Tibial artery (tissue), 4 donors: ENCODE data around the gene ABCC3.

ENCODE experiments used
- DNase-seq, 2 donors: peaks; one replicate each; pipeline ENCODE4 v3.0.0-alpha.2; 2019
- H3K27ac ChIP-seq, 2 donors: fragments of 200-600 bp; sonication (generic) in 1 of 2; 1 replicate in 1 of 2; 2 replicates in 1 of 2; pipeline ENCODE4 v1.5.1; 2018 to 2019; ENCODE audit warnings: mild to moderate bottlenecking in 1 of 2
- H3K27me3 ChIP-seq, 2 donors: fragments of 200-600 bp; sonication (generic) in 1 of 2; one replicate each; pipeline versions ENCODE4 v1.5.1 to v1.6.0; 2016 to 2019
- H3K36me3 ChIP-seq, 3 donors: fragments of 200-600 bp; sonication (generic) in 2 of 3; one replicate each; pipeline ENCODE4 v1.5.1; 2016 to 2019; ENCODE audit warnings: mild to moderate bottlenecking in 2 of 3
- H3K4me1 ChIP-seq, 4 donors: fragments of 200-600 bp; sonication (generic) in 2 of 4; 1 replicate in 3 of 4; 2 replicates in 1 of 4; pipeline ENCODE4 v1.5.1; 2016 to 2019
- H3K4me3 ChIP-seq, 2 donors: fragments of 200-600 bp; sonication (generic) in 1 of 2; 1 replicate in 1 of 2; 2 replicates in 1 of 2; pipeline ENCODE4 v1.5.1; 2018 to 2019; ENCODE audit warnings: mild to moderate bottlenecking in 2 of 2
- H3K9me3 ChIP-seq, 3 donors: fragments of 200-600 bp; sonication (generic) in 1 of 3; one replicate each; pipeline ENCODE4 v1.5.1; 2016 to 2019
- intact Hi-C: fragments of 100-400 bp; cut with DNase I; formaldehyde crosslinking; loops from one replicate; pipeline ENCODE4 v1.15.0; 2023; ENCODE audit warnings: low total_unique reads
- TF ChIP-seq, protein P1 (sequence below), 2 experiments: fragments of 200-600 bp in 1 of 2; fragments of 450-650 bp in 1 of 2; IDR thresholded peaks; one replicate each; pipeline ENCODE4 v1.5.1; 2017 to 2019; ENCODE audit warnings: antibody characterized with exemption in 2 of 2, mild to moderate bottlenecking in 1 of 2, moderate library complexity in 1 of 2

ABCC3 gene

DNA sequence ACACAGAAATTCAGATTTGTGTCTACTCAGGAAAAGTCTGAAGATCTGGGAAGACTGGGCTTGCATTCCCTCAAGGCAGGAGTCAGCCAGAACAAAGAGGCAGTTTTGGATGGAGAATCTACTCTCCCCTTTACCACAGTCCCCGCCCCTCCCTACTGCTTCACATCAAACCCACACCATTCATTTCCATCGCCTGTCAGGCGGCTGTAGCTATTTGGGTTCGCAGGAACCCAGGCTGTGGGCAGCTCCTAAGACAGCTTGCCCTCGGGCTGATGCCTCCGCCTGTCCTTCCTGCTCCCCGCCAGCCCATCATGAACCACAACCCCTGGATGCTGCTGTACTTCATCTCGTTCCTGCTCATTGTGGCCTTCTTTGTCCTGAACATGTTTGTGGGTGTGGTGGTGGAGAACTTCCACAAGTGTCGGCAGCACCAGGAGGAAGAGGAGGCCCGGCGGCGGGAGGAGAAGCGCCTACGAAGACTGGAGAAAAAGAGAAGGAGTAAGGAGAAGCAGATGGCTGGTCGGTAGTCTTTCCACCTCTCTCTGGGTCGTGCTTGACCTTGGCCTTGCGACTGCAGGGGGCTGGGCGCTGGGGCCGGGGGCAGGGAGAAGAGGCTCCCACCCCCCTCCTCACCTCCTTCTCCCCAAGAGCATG is 27.0 kb upstream of the ABCC3 start:
- Histone ChIP-seq H3K9me3 (no peaks in the 10 kb centered on the region), H3K4me1 (peaks cover 0 to 12% (median 8%) of the 10 kb centered on the region in 4 donors), H3K4me3 (no peak overlapping the region), H3K27ac (no peak overlapping the region), H3K27me3 (peaks cover 0 to 21% of the 10 kb centered on the region in 2 donors), H3K36me3 (no peaks in the 10 kb centered on the region)
- intact Hi-C loops: no loop called here
- TF ChIP-seq, protein P1, sequence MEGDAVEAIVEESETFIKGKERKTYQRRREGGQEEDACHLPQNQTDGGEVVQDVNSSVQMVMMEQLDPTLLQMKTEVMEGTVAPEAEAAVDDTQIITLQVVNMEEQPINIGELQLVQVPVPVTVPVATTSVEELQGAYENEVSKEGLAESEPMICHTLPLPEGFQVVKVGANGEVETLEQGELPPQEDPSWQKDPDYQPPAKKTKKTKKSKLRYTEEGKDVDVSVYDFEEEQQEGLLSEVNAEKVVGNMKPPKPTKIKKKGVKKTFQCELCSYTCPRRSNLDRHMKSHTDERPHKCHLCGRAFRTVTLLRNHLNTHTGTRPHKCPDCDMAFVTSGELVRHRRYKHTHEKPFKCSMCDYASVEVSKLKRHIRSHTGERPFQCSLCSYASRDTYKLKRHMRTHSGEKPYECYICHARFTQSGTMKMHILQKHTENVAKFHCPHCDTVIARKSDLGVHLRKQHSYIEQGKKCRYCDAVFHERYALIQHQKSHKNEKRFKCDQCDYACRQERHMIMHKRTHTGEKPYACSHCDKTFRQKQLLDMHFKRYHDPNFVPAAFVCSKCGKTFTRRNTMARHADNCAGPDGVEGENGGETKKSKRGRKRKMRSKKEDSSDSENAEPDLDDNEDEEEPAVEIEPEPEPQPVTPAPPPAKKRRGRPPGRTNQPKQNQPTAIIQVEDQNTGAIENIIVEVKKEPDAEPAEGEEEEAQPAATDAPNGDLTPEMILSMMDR (IDR thresholded peaks at IDR 0.05): no peak
- DNase-seq: no peak

DNA sequence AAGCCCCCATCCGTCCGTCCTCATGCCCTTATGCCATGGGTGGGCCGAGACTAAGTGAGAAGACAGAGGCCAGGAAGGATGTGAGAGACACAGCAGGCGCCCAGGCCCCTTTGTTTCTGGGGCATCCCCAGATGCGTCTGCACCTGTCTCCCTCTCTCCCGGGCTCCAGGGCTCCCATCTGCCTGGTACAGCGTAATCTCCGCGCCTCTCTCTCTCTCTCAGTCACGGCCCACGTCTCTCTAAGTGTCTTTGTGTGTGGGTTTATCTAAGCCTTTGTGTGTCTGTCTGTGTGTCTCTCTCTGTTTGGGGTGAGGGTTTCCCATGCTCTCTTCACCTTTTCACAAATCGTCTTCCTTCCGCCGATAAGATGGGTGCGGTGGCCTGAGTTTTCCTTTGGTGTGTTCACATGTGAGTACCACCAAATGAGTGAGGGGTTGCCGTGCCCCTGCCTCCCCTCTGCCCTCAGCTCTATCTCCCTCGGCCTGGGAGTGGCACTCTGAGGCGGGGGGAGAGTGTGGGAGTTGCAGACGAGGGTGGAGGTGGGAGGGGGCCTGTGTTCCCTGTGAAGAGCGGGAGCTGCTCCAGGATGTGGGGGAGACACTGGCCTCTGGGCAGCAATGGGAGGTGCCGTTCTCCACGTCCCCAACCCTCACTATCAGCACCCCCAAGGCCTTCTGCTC is 25.8 kb upstream of the ABCC3 start:
- Histone ChIP-seq H3K36me3 (no peaks in the 10 kb centered on the region), H3K27me3 (peaks cover 0 to 18% of the 10 kb centered on the region in 2 donors), H3K4me1 (peaks cover 0 to 12% (median 7%) of the 10 kb centered on the region in 4 donors), H3K27ac (no peak overlapping the region), H3K4me3 (no peak overlapping the region), H3K9me3 (no peaks in the 10 kb centered on the region)
- intact Hi-C loops: no loop called here
- no peak for DNase-seq
- TF ChIP-seq, protein P1 (IDR thresholded peaks at IDR 0.05): no peak

DNA sequence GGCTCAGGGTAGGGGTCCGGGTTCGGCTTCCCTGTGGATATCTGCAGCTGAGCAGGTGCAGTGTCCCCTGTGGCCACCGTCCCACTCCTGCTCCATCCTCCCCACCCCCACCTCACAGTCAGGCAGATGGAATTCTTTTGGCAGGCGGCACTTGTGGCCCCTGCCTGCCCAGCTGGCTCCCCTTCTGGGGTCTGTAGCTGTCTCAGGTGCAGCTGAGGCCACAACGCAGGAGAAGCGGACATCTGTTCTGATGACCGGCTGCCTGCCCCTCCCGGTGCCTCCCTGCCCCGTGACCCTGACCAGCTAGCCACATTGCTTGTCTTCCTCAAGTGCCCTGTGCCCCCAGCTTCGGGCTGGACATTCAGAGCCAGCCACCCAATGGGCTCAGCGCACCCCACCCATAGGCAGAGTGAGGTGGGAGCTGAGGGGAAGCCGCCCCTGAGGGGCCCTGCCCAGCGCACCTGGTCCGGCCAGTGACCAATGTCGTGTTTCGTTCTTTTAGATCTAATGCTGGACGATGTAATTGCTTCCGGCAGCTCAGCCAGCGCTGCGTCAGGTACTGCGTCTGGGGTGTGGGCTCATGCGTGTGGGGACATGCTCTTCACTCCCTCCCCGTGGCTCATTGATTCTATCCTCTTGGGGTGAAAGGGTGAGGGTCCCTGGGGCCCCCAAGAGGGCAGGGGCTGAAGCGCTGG is 25.2 kb upstream of the ABCC3 start:
- H3K27me3 ChIP-seq: peaks cover 0 to 18% of the 10 kb centered on the region in 2 donors
- no peak for DNase-seq
- no peak overlapping the region for H3K4me3 ChIP-seq
- no peak overlapping the region for H3K27ac ChIP-seq
- H3K9me3 ChIP-seq: no peaks in the 10 kb centered on the region
- intact Hi-C loops: no loop called here
- peaks cover 0 to 7% (median 3%) of the 10 kb centered on the region in 4 donors for H3K4me1 ChIP-seq
- H3K36me3 ChIP-seq: no peaks in the 10 kb centered on the region
- TF ChIP-seq, protein P1 (IDR thresholded peaks at IDR 0.05): no peak

DNA sequence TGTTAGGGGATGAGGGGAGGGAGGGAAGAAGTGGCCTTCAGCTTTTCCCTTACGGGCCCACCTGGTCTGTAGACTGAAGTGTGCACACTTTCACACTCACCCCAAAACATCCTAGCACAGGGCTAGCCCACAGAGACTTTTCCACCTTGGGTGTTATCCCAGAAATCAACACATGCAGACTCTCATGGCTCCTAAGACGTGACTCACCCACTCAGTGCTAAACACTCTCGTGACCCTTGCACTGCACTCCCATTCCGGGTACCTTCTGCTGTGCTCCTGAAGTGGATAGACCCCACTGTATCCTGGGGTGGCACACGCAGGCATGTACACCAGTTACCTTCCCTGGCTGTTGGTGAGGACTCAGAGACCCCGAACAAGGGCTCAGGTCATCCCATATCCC is 23.0 kb upstream of the ABCC3 start:
- H3K36me3 ChIP-seq: no peaks in the 10 kb centered on the region
- H3K4me3 ChIP-seq: no peak overlapping the region
- TF ChIP-seq, protein P1 (IDR thresholded peaks at IDR 0.05): no peak
- H3K9me3 ChIP-seq: no peaks in the 10 kb centered on the region
- intact Hi-C loops: no loop called here
- peaks cover 0 to 11% of the 10 kb centered on the region in 2 donors for H3K27me3 ChIP-seq
- H3K4me1 ChIP-seq: no peaks in the 10 kb centered on the region
- no peak overlapping the region for H3K27ac ChIP-seq
- DNase-seq: no peak

DNA sequence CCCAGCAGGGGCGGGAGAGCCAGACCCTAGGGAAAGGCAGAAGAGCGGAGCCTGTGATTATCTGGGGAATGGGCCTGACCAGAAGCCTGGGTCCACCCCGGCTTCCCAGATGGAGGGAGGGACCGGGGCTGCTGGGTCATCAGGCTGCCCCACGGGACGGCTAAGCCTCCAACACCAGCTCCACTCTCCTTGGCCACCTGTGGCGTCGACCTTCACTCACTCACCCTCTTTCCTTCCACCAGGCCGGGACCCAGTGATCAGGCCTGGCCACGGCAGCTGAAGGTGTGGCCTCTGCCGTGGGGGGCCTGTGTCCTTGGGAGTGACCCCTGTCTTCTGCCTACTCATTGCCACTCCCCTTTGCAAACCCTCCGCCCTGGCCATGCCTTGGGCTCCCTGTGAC is 22.4 kb upstream of the ABCC3 start:
- TF ChIP-seq, protein P1 (IDR thresholded peaks at IDR 0.05): no peak
- Histone ChIP-seq H3K27ac (no peak overlapping the region), H3K36me3 (no peaks in the 10 kb centered on the region), H3K4me1 (no peaks in the 10 kb centered on the region), H3K4me3 (no peak overlapping the region), H3K9me3 (no peaks in the 10 kb centered on the region), H3K27me3 (peaks cover 0 to 13% of the 10 kb centered on the region in 2 donors)
- no peak for DNase-seq
- intact Hi-C loops: no loop called here
